Ramos (cell line): ENCODE results near the gene FLT3LG.
"Not testable (repeated sequence)": the region's sequence is repeated elsewhere in the genome, so short reads cannot be mapped to it uniquely, and the experiment has no call there.

ENCODE experiments used
- in situ Hi-C: fragments of 300-500 bp; cut with MboI; formaldehyde crosslinking; loops from one replicate; pipeline ENCODE4 v1.14.3; 2022; ENCODE audit warnings: low sequenced_read_pairs; ENCODE audit not compliant: unreplicated experiment

Gene FLT3LG

DNA sequence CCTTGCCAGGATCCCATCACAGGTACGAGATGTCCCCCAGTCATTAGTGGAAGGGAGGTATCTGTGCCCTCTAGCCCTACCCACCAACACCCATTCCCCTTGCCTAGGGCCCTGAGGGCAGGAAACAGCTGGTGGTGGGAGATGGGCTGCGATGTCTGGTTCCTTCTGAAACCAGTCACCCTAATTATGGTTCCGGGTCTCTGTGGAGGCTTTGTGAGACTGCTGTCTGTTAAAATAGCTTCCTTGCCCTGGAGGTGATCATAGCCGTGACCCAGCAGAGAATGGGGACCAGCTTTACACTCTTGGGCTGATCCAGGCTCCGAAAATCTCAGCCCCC lies 15.5 kb upstream of the FLT3LG start:
- in situ Hi-C loops = no loop called here

GRCh38 chr19:49459388-49459787 lies 14.6 kb upstream of the FLT3LG start:
- in situ Hi-C loops = no loop called here

GRCh38 chr19:49461130-49461529 lies 12.9 kb upstream of the FLT3LG start:
- in situ Hi-C loops = not testable (repeated sequence)

DNA sequence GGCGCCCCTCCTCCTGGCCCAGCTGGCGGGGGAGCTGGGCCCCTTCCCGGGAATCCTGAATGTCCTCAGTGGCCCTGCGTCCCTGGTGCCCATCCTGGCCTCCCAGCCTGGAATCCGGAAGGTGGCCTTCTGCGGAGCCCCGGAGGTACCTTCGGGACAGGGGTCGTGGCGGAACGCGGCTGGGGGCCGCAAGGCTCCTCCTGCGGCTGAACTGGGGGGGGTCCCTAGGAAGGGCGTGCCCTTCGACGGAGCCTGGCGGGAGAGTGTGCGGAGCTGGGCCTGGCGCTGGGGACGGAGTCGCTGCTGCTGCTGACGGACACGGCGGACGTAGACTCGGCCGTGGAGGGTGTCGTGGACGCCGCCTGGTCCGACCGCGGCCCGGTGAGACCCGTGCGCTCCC lies 12.4 kb upstream of the FLT3LG start:
- in situ Hi-C loops = no loop called here

DNA sequence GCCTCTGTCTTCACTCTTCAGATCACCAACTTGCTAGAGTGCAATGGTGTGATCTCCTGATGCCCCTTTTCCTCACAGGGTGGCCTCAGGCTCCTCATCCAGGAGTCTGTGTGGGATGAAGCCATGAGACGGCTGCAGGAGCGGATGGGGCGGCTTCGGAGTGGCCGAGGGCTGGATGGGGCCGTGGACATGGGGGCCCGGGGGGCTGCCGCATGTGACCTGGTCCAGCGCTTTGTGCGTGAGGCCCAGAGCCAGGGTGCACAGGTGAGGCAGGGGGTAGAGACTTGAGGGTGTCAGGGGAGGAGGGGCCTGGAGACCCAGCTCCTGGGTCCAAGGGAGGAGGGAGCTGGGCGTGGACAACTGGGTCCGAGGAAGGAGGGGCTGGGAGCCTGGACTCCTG lies 11.5 kb upstream of the FLT3LG start:
- in situ Hi-C loops = no loop called here

- in situ Hi-C loops = no loop called here
Measured at GRCh38 chr19:49463960-49464740, 9.9 kb upstream of the FLT3LG start.

DNA sequence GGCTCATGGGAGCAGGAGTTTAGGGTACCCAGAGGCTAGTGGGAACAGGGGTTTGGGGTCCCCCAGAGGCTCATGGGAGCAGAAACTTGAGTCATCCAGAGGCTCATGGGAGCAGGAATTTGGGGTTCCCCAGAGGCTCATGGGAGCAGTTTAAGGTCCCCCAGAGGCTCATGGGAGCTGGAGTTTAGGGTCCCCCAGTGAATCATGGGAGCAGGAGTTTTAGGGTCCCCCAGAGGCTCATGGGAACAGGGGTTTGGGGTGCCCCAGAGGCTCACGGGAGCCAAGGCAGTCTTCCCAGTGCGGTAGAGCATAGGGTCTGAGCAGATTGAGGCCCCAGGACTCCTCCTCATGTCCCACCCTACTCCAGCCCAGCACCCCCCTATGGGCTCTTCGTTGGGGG lies 8.6 kb upstream of the FLT3LG start:
- in situ Hi-C loops = no loop called here

- in situ Hi-C loops = no loop called here
Measured at GRCh38 chr19:49468199-49468598, 5.8 kb upstream of the FLT3LG start.

DNA sequence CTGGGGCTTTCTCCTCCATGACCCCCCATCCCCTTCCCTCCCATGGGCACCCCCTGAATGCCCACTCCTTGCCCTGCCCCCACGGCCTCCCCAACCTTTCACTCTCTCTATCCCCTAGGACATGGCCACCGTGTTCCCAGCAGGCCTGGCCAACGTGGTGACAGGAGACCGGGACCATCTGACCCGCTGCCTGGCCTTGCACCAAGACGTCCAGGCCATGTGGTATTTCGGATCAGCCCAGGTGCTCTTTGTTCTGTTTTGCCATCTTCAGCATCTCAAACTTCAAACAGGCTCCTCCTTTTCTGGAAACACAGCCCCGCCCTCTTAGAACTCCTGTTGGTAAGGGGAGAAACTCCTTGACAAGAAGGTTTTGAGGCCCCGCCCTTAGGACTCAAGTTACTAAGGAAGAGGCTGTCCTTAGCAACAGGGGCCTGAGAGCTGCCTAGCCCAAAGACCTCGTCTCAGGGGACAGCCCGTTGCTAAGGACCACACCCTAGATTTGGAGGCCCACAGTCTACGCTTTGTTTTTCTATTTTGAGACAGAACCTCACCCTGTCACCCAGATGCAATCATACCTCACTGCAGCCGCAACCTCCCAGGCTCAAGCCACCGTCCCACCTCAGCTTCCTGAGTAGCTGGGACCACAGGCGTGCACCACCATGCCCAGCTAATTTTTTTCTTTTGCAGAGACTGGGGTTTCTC lies 5.1 kb upstream of the FLT3LG start:
- in situ Hi-C loops = no loop called here

DNA sequence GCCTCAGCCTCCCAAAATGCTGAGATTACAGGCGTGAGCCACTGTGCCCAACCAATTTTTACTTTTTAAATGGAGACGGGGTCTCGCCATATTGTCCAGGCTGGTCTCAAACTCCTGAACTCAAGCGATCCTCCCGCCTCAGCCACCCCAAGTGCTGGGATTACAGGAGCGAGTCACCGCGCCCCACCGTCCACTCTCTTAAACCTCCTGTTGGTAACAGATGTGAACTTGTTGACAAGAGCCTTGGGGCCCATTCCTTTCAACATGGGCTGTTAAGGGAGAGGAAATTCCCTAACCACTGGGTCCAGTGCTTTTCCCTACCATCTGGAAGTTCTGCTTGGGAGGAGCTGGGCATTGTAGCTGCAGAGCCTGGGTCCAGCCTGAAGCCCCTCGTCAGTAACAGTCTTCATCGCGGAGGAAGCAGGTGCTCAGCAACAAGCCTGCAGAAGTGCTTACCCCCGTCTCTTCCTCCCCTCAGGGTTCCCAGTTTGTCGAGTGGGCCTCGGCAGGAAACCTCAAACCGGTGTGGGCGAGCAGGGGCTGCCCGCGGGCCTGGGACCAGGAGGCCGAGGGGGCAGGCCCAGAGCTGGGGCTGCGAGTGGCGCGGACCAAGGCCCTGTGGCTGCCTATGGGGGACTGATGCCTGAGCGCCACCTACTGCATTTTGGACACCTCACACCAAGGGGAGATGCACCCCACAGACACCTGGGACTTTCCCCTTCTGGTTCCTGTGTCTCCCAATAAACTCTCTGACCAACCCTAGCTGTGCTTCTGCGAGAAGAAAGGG lies 4.0 kb upstream of the FLT3LG start:
- in situ Hi-C loops = no loop called here

DNA sequence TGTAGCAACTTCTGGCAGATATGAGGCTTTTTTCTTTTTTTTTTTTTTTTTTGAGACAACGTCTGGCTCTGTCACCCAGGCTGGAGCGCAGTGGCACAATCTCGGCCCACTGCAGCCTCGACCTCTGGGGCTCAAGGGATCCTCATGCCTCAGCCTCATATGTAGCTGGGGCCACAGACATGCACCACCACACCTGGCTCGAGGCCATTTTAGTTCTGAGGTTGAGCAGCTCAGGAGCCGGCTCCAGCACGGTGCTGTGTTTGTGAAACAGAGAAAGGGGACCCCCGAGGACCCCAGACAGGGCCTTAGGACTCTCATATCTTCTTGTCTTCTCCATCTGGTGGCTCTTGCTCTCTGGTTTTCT lies 3.4 kb upstream of the FLT3LG start:
- in situ Hi-C loops = no loop called here

DNA sequence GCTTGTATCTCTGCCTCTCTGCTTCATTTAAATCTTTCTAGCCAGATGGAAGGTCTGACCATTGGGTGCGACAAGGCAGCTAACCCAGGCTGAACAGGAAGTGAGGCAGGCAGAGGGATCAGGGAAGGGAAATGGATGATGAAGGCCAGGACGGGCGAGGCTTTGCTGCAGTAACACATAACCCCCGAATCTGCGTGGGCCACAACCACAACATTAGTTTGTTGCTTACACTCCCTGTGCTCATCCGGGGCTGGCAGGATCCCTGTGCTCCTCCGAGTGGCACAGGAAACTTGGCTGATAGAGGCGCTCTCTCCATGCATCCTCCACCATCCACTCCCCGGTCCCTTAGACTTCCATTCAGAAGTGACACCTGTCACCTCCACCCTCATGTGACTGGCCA lies 1.1 kb upstream of the FLT3LG start:
- in situ Hi-C loops = no loop called here

DNA sequence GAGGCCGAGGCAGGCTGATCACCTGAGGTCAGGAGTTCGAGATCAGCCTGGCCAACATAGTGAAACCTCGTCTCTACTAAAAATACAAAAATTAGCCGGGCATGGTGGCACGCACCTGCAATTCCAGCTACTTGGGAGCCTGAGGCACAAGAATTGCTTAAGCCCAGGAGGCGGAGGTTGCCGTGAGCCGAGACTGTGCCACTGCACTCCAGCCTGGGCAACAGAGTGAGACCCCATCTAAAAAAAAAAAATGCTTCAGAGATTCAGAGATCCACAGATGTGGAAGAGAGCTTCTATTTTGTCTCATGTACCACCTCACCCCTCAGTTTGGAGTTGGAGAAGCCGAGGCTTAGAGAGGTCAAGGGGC lies 531 bp upstream of the FLT3LG start:
- in situ Hi-C loops = not testable (repeated sequence)

GRCh38 chr19:49474542-49474924 lies 518 bp downstream of the FLT3LG start:
- in situ Hi-C loops = no loop called here

DNA sequence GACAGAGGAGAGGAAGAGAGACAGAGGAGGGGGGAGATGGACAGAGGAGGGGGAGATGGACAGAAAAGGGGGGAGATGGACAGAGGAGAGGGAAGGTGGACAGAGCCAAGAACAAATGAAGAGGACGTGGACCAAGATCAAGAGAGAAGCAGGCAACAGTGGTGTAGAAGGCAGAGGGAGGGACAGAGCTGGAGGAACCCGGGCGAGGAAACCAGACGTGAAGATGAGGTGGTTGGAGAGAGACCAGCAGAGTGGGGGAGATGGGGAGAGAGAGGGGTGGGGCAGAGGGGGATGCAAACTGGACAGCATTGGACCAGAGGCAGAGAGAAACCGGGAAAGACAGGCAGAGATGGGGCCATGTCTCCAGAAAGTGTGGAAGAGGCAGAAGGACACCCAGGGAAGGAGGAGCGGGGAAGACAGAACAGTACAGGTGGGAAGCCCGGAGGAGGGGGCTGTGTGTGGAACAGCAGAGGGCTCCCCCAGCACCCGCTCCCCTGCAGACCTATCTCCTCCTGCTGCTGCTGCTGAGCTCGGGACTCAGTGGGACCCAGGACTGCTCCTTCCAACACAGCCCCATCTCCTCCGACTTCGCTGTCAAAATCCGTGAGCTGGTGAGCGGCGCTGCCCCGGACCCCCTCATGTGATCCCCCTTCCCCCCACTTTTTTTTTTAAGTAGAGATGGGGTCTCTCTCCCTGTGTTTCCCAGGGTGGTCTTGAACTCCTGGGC lies 1.3 kb downstream of the FLT3LG start:
- in situ Hi-C loops = no loop called here

- in situ Hi-C loops = no loop called here
Measured at GRCh38 chr19:49475995-49476880, 2.2 kb downstream of the FLT3LG start.

- in situ Hi-C loops = no loop called here
Measured at GRCh38 chr19:49479975-49480628, 6.1 kb downstream of the FLT3LG start.

- in situ Hi-C loops = no loop called here
Measured at GRCh38 chr19:49481020-49481683, 7.1 kb downstream of the FLT3LG start.

DNA sequence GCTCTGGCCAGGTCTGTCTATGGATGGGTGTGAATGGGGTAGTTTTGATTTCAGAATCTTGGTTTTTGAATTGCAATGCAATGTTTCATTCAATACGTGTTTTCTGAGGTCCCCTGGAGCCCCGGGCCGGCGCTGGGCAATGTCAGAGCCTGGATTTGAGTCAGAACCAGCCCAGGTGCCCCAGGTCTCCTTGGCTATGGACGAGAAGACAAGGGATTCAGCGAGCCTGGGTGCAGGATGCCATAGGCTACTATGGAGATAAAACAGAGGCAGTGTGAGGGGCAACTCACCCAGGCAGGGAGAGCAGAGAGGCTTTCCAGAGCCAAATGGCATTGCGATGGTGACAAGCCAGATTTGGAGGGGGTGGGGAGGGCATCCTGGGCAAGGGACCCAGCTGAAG lies 12.2 kb downstream of the FLT3LG start:
- in situ Hi-C loops = no loop called here
